ENCODE results near the gene AEBP1.

Gene AEBP1

DNA sequence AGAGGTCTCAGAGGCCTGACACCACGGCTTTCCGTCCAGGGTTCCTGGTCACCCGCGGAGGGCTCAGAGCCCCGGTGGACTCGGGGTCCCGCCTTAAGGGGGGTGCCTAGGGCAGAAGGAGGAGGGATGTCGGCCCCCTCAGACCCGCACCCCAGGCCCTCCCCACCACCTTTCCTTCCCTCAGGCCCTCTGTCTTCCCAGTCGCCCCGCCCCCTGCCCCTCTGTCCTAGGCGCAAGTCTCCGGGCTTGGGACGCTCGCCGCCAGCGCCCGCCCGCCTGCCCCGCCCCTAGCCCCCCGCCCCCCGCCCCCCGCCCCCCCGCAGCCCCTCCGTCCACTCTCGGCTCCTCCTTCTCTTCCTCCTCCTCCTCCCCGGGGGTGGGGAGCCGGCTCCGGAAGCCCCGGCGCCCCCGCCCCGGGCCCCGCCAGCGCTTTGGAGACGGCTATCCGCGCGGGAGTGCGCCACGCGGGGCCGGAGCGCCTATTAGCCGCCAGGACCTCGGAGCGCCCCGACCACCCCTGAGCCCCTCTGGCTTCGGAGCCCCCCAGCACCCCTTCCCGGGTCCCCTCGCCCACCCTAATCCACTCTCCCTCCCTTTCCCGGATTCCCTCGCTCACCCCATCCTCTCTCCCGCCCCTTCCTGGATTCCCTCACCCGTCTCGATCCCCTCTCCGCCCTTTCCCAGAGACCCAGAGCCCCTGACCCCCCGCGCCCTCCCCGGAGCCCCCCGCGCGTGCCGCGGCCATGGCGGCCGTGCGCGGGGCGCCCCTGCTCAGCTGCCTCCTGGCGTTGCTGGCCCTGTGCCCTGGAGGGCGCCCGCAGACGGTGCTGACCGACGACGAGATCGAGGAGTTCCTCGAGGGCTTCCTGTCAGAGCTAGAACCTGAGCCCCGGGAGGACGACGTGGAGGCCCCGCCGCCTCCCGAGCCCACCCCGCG is at the start of gene AEBP1:
TSS of gene AEBP1 (plus strand) at position 423 of the 937 bp plus-strand sequence. CDS start at position 744, 321 bp downstream.
- peak within 1 kb of the TSS; percentile 98 to 99 for H3K27ac ChIP-seq
- DNase-seq (ENCODE audit: low spot score) = no peak

DNA sequence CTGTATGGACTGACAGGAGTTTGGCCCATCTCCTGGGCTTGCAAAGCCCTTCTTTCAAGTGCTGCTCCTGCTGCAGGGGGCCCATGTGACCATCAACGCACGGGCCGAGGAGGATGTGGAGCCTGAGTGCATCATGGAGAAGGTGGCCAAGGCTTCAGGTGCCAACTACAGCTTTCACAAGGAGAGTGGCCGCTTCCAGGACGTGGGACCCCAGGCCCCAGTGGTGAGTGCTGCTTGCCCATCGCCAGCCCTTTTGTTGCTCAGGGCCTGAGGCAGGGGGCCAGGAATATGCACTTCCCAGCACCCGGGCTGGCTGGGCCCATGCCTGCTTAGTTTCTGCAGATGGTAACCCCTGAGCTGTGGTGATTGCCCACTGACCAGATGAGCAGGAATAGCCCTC is 47.5 kb upstream of the AEBP1 start:
- Histone ChIP-seq H3K4me3 (no peak overlapping the region), H3K27ac (no peak overlapping the region)
- DNase-seq (ENCODE audit: low spot score) = peak; percentile 62
- TF ChIP-seq, protein P1, sequence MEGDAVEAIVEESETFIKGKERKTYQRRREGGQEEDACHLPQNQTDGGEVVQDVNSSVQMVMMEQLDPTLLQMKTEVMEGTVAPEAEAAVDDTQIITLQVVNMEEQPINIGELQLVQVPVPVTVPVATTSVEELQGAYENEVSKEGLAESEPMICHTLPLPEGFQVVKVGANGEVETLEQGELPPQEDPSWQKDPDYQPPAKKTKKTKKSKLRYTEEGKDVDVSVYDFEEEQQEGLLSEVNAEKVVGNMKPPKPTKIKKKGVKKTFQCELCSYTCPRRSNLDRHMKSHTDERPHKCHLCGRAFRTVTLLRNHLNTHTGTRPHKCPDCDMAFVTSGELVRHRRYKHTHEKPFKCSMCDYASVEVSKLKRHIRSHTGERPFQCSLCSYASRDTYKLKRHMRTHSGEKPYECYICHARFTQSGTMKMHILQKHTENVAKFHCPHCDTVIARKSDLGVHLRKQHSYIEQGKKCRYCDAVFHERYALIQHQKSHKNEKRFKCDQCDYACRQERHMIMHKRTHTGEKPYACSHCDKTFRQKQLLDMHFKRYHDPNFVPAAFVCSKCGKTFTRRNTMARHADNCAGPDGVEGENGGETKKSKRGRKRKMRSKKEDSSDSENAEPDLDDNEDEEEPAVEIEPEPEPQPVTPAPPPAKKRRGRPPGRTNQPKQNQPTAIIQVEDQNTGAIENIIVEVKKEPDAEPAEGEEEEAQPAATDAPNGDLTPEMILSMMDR (IDR thresholded peaks at IDR 0.05) = no peak

More for the DNA sequence above, at the start of gene AEBP1:
- peak within 1 kb of the TSS; percentile 80 for H3K4me3 ChIP-seq
- TF ChIP-seq, protein P1 (IDR thresholded peaks at IDR 0.05) = no peak

DNA sequence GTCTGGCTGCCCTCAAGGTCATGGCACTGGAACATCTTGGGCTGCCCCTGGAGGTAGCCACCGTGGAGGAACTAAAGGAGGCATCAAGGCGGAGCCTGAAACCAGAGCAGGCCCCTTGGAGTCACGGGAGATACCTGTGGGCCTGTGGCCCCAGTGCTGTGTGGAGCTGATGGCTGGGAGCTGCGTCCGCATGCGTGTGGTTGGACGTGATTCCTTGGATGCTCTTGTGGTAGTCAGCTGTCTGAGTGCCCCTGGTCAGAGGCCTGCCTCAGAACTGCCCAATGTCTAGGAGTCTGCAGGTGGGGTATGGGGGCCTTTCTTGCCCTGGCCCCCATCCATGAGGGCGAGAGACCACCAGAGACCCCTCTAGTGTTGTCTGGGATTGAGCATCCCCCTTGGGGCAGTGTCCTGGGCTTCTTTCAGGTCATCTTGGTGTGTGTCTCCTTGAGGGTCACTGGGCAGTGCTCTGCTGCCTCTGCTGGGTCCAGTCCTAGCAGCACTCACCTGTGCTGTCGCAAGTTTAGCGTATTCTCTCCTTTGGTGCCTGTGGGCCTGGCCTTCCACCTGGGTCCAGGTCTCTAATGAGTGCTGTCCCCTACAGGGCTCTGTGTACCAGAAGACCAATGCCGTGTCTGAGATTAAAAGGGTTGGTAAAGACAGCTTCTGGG is 46.8 kb upstream of the AEBP1 start:
- TF ChIP-seq, protein P1 (IDR thresholded peaks at IDR 0.05) = no peak
- no peak overlapping the region for H3K27ac ChIP-seq
- peak; percentile 29 for DNase-seq (ENCODE audit: low spot score)

DNA sequence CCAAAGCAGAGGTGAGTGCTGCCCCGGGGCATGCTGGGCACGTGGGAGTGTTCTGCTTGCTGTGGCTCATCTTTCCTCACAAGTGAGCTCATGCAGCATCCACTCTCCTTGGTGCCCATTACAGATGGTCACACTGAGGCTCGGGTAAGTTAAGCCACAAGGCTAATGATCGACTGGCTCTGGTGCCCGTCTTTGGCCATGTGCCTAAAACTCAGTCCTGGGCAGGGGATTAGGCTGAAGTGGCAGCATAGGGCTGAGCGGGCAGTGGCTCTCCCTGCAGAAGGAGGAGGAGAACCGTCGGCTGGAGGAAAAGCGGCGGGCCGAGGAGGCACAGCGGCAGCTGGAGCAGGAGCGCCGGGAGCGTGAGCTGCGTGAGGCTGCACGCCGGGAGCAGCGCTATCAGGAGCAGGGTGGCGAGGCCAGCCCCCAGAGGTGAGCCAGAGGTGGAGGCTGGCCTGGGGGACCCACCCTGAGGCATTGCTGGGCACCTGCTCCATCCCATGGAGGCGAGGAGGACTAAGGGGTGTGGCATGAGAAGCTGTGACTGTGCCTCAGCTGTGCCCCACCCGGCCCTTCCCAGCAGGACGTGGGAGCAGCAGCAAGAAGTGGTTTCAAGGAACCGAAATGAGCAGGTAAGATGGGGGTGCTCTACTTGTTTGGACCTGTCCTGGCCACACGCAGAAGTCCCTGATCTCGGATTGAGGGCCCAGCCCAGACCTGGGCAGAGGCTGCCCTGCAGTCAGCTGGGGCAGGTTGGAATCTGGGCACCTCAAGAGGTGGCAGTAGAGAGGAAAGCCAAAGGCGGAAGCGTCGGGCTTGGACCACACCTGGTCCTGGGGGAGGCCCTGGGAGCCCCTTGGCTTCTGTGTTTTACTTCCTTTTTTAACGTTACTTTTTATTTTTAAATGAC is 46.0 kb upstream of the AEBP1 start:
- peak; percentile 61 for DNase-seq (ENCODE audit: low spot score)
- TF ChIP-seq, protein P1 (IDR thresholded peaks at IDR 0.05) = no peak
- no peak overlapping the region for H3K4me3 ChIP-seq
- H3K27ac ChIP-seq = no peak overlapping the region

More for the DNA sequence above, 46.8 kb upstream of the AEBP1 start:
- no peak overlapping the region for H3K4me3 ChIP-seq

DNA sequence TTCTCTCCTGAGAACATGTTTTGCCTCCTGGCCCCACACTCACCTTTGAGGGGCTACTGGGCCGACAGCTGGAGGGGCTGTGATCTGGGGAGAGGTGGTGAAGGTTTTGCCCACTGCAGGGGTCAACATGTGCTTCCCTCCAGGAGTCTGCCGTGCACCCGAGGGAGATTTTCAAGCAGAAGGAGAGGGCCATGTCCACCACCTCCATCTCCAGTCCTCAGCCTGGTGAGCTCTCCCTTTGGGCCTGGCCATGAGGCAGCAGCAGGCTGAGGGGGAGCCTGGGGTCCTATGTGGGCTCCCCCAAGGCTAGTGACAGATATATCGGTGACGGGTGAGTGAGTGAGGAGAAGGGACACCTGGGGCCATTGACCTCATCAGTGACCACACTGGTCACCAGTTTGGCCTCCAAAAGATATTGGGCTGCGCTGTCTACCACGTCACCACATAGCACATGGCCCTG is 45.4 kb upstream of the AEBP1 start:
- peak; percentile 57 for DNase-seq (ENCODE audit: low spot score)
- TF ChIP-seq, protein P1 (IDR thresholded peaks at IDR 0.05) = no peak
- Histone ChIP-seq H3K27ac (no peak overlapping the region), H3K4me3 (no peak overlapping the region)

DNA sequence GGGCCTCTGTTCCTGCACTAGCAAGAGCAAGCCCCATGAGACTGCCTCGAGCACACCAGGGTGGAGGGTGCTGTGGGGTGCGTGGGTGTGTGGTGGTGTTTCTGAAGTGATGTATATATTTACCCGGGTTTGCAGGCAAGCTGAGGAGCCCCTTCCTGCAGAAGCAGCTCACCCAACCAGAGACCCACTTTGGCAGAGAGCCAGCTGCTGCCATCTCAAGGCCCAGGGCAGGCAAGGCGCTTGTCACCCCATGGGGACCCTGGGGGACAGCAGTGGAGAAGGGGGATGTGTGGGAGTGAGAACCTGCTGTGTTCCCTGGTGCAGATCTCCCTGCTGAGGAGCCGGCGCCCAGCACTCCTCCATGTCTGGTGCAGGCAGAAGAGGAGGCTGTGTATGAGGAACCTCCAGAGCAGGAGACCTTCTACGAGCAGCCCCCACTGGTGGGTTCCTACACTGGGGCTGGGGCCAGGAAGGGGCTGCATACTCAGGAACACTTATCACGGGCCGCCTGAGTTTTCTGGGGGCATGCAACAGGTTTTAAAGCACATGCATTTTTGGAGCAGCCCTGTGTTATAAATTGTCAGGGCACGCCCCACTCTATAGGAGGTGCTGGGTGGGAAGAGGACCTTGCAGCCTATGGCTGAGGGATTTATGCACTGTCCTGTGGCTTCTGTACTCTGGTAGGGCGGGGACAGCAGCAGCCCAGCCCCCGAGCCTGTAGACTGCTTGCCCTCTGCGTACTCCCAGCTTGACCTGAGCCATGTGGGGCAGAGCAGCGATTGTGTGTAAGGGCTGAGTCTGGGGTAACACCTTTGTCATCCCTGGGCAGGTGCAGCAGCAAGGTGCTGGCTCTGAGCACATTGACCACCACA is 44.7 kb upstream of the AEBP1 start:
- DNase-seq (ENCODE audit: low spot score) = peak; percentile 58
- no peak overlapping the region for H3K4me3 ChIP-seq
- TF ChIP-seq, protein P1 (IDR thresholded peaks at IDR 0.05) = no peak
- no peak overlapping the region for H3K27ac ChIP-seq

Measured in coronary artery (tissue), 2 donors.